Measurements from ENCODE around the gene NME7.

Gene NME7

GRCh38 chr1:169085911-169086310 lies 281.7 kb downstream of the NME7 start:
- DNase-seq (ENCODE audit: low read depth in 2 of 2): no peak
